Heart left ventricle (tissue), 16 donors: ENCODE measurements around the gene ZNF597. TPM values are rescaled to one million over a fixed set of nuclear protein-coding genes. Genes with fewer than 3 reads are reported as not detected.

Source experiments
- ATAC-seq, 4 donors: fragments of 200-7000 bp; cut with Tn5 transposase; one replicate each; pipeline ENCODE4 v1.9.1; 2020 to 2022; ENCODE audit warnings: moderate library complexity in 4 of 4, mild to moderate bottlenecking in 3 of 4, moderate number of reproducible peaks in 1 of 4
- DNase-seq, 5 donors: peaks; one replicate each; pipeline ENCODE4 v3.0.0-alpha.2; 2020
- H3K27ac ChIP-seq, 12 donors: fragments of 200-600 bp; sonication (generic) in 4 of 12; one replicate each; pipeline versions ENCODE4 v1.5.0 to v1.8.0; 2016 to 2022; ENCODE audit warnings: mild to moderate bottlenecking in 2 of 12
- H3K27me3 ChIP-seq, 9 donors: fragments of 200-600 bp; sonication (generic) in 2 of 9; one replicate each; pipeline versions ENCODE4 v1.5.1 to v1.8.0; 2016 to 2022; ENCODE audit warnings: mild to moderate bottlenecking in 3 of 9
- H3K36me3 ChIP-seq, 9 donors: fragments of 200-600 bp; sonication (generic) in 2 of 9; one replicate each; pipeline versions ENCODE4 v1.5.0 to v1.8.0; 2018 to 2022; ENCODE audit warnings: mild to moderate bottlenecking in 2 of 9
- H3K4me1 ChIP-seq, 12 donors: fragments of 200-600 bp; sonication (generic) in 4 of 12; one replicate each; pipeline versions ENCODE4 v1.5.0 to v1.8.0; 2016 to 2022; ENCODE audit warnings: mild to moderate bottlenecking in 3 of 12
- H3K4me3 ChIP-seq, 12 donors: fragments of 200-600 bp; sonication (generic) in 4 of 12; one replicate each; pipeline versions ENCODE4 v1.5.0 to v1.8.0; 2017 to 2022; ENCODE audit warnings: mild to moderate bottlenecking in 9 of 12, moderate library complexity in 4 of 12
- H3K9me3 ChIP-seq, 12 donors: fragments of 200-600 bp; sonication (generic) in 4 of 12; one replicate each; pipeline versions ENCODE4 v1.5.0 to v1.8.0; 2016 to 2022; ENCODE audit warnings: mild to moderate bottlenecking in 1 of 12
- CTCF ChIP-seq, 12 donors: fragments of 200-600 bp; sonication (generic) in 4 of 12; IDR thresholded peaks; one replicate each; pipeline versions ENCODE4 v1.5.0 to v1.8.0; 2018 to 2022; ENCODE audit warnings: antibody characterized with exemption in 12 of 12, mild to moderate bottlenecking in 5 of 12
- POLR2A ChIP-seq, 2 donors: fragments of 450-650 bp; IDR thresholded peaks; one replicate each; pipeline ENCODE4 v1.6.1; 2017; ENCODE audit warnings: antibody characterized with exemption in 2 of 2, mild to moderate bottlenecking in 2 of 2, moderate library complexity in 2 of 2
- WGBS, 4 donors: extraction: QIAGEN DNeasy Blood & Tissue Kit in 2 of 4; methylation state at CpG; one replicate each; pipeline versions ENCODE4 v1.1.5 to v1.1.7; 2013 to 2018; 5-methylcytosine and 5-hydroxymethylcytosine counted together
- intact Hi-C, 10 donors: fragments of 100-400 bp; cut with DNase I; formaldehyde crosslinking; loops; one replicate each; pipeline versions ENCODE4 v1.11.1 to v1.14.2; 2022
- long read RNA-seq, 3 donors: library from polyadenylated mRNA; unstranded; transcript quantifications; one replicate each; pipeline ENCODE4 v2.0.0, GENCODE V29; 2020 to 2021
- polyA plus RNA-seq, 2 donors: library from polyadenylated mRNA; stranded (reverse); fragments of 200-250 nt; gene quantifications; one replicate each; pipeline ENCODE4 v1.2.3, GENCODE V29; 2013
- total RNA-seq, 9 donors: library from RNA; depleted of rRNA in 2 of 9; stranded (reverse); fragments of >200 nt in 2 of 9; fragmentation: NEBNext Ultra II Directional in 3 of 9; extraction: Animal tissue kit (Norgen Biotek cat#: 25700) in 3 of 9; gene quantifications; one replicate each; pipeline versions ENCODE4 v1.1.0 to v1.2.4, GENCODE V29; 2016 to 2023
- donor health status: ischemic (EF 13 %, LVEDD 7.1; RV severe dilation, severe dysfunction).
- donor health status: healthy with polysubstance abuse.
- donor health status: DM: no; HTN: yes; CAD: no.
- donor health status: DM: no; HTN: no; CAD: no.
- donor health status: ischemic (EF 25% LVEDD 6.9; RV normal size, moderate dysfunction).
- donor health status: ischemic (EF 25% LVEDD 5.7; RV mildly dilated, moderate dysfunction).
- donor health status: healthy.
- donor health status: DM: yes; HTN: yes; CAD: no.
- donor health status: ischemic (EF 35%, LVEDD 5.7; RV mildly dilated, moderate dysfunction).
- donor health status: nonischemic (EF 11% LVEDD 7.7; RV severe dilation, severe dysfunction).
- donor health status: DM: yes; HTN: yes; CAD: no.
- donor health status: PGD.
- donor health status: ischemic (EF 29% LVEDD 5.4; RV normal size, mild dysfunction).
- donor health status: nonischemic (EF 23%, LVEDD 6.1; RV moderate dilation, normal function).

ZNF597 gene
- total RNA-seq (1 to 10 TPM; 1.5 to 3.3 (median 1.8) TPM), polyA plus RNA-seq (1 to 10 TPM in 1 of 2 donors, under 1 TPM in 1; 0.65 to 1.4 TPM)
- long read RNA-seq, donor 1, full-length matches to known transcripts: 3 of 4 reads
- long read RNA-seq, donor 1, partial matches to known transcripts: 0 of 4 reads
- long read RNA-seq, donor 1, other reads (novel, unspliced or antisense): 1 of 4 reads
- long read RNA-seq, donor 2, full-length matches to known transcripts: 11 of 15 reads
- long read RNA-seq, donor 2, partial matches to known transcripts: 3 of 15 reads
- long read RNA-seq, donor 2, other reads (novel, unspliced or antisense): 1 of 15 reads
- long read RNA-seq, donor 3, full-length matches to known transcripts: 2 of 4 reads
- long read RNA-seq, donor 3, partial matches to known transcripts: 0 of 4 reads
- long read RNA-seq, donor 3, other reads (novel, unspliced or antisense): 2 of 4 reads

GRCh38 chr16:3443108-3444031 is at the start of gene ZNF597, which contains the start of gene NAA60:
Gene ZNF597 (minus strand): TSS chr16:3443504. CDS start chr16:3443153, 351 bp downstream.
Gene NAA60 (plus strand): TSS chr16:3443680. CDS start chr16:3476228, 32,548 bp downstream.
- Histone ChIP-seq H3K4me1 (peaks cover 0 to 25% (median 9%) of the 10 kb centered on the region in 12 donors), H3K27ac (peak within 1 kb of the TSS; percentile 73 to 91 (median 83)), H3K4me3 (peak within 1 kb of the TSS; percentile 49 to 86 (median 66)), H3K9me3 (peaks cover 0 to 26% (median 9%) of the 10 kb centered on the region in 12 donors), H3K27me3 (no peaks in the 10 kb centered on the region), H3K36me3 (peaks cover 0 to 41% (median 28%) of the 10 kb centered on the region in 9 donors)
- WGBS, 4 donors: 41 to 56% (median 48%) methylated on average over 49 to 61 of the region's 61 CpGs
- peak in 1 of 2 donors; percentile 25 for TF ChIP-seq POLR2A (IDR thresholded peaks at IDR 0.05)
- TF ChIP-seq CTCF (IDR thresholded peaks at IDR 0.05): no peak
- ATAC-seq (peak; percentile 98 to 99 (median 98)), DNase-seq (peak; percentile 85 to 88 (median 87))
- intact Hi-C loops: loop anchor here in 2 of 10 donors (2.0 to 5.0 kb wide), 2 partner anchors 41 to 43 kb away; partner anchors contain the start of genes ZNF174 (in 2 of the 2) and ZSCAN32 (in 2 of the 2)

- ATAC-seq (no peak), DNase-seq (peak in 1 of 5 donors; percentile 23)
- Histone ChIP-seq H3K4me3 (no peak overlapping the region), H3K4me1 (peaks cover 0 to 7% (median 0%) of the 10 kb centered on the region in 12 donors), H3K9me3 (no peaks in the 10 kb centered on the region), H3K27me3 (no peaks in the 10 kb centered on the region), H3K27ac (no peak overlapping the region), H3K36me3 (peaks cover 0 to 7% (median 0%) of the 10 kb centered on the region in 9 donors)
- no peak for TF ChIP-seq POLR2A (IDR thresholded peaks at IDR 0.05)
- no peak for TF ChIP-seq CTCF (IDR thresholded peaks at IDR 0.05)
- WGBS, 4 donors: 81 to 87% (median 85%) methylated on average over 7 to 10 of the region's 10 CpGs
- intact Hi-C loops: loop anchor here in 2 of 10 donors (10.0 kb wide), 2 partner anchors 198 to 228 kb away; no protein-coding TSS in a partner anchor
Observed at GRCh38 chr16:3492356-3492755, 49.1 kb upstream of the ZNF597 start.

- H3K36me3 ChIP-seq: peaks cover 0 to 16% (median 6%) of the 10 kb centered on the region in 9 donors
- 46 to 51% (median 49%) methylated on average over 15 to 17 of the region's 17 CpGs for whole genome bisulfite sequencing, 4 donors
- H3K27ac ChIP-seq: no peak overlapping the region
- TF ChIP-seq POLR2A (IDR thresholded peaks at IDR 0.05) (no peak), CTCF (IDR thresholded peaks at IDR 0.05) (peak in 2 of 12 donors; percentile 18 to 21)
- intact Hi-C loops: loop anchor here in 2 of 10 donors (10.0 kb wide), 2 partner anchors 196 to 226 kb away; no protein-coding TSS in a partner anchor
- peak in 3 of 4 donors; percentile 7 to 22 (median 21) for ATAC-seq
- peaks cover 0 to 13% (median 1%) of the 10 kb centered on the region in 12 donors for H3K4me1 ChIP-seq
- H3K27me3 ChIP-seq: no peaks in the 10 kb centered on the region
- H3K9me3 ChIP-seq: no peaks in the 10 kb centered on the region
- DNase-seq: peak in 2 of 5 donors; percentile 22 to 58
- no peak overlapping the region for H3K4me3 ChIP-seq
Observed at GRCh38 chr16:3490911-3491629, 47.8 kb upstream of the ZNF597 start.
